T-helper 2 cell treated with Interferon-gamma antibody and Interleukin-4, amounts not matched to agents 5 μg/mL and 100 μg/mL, for 36 hours (primary cell): ENCODE data around the gene CLEC2D.
"Not testable (repeated sequence)": the region's sequence is repeated elsewhere in the genome, so short reads cannot be mapped to it uniquely, and the experiment has no call there.

Experiments
- DNase-seq: peaks from one replicate; pipeline ENCODE4 v3.0.0; 2021; ENCODE audit warnings: low spot score
- H3K27ac Mint-ChIP-seq: one replicate; pipeline ENCODE4 v1.8.0; 2021; ENCODE audit warnings: mild to moderate bottlenecking, mixed read lengths
- H3K27me3 Mint-ChIP-seq: one replicate; pipeline ENCODE4 v1.8.0; 2021; ENCODE audit warnings: low read depth, mixed read lengths
- H3K36me3 Mint-ChIP-seq: one replicate; pipeline ENCODE4 v1.8.0; 2021; ENCODE audit warnings: low read depth, mixed read lengths
- H3K4me1 Mint-ChIP-seq: one replicate; pipeline ENCODE4 v1.8.0; 2021; ENCODE audit warnings: low read depth, mixed read lengths
- H3K4me3 Mint-ChIP-seq: one replicate; pipeline ENCODE4 v1.8.0; 2022; ENCODE audit warnings: mild to moderate bottlenecking, moderate library complexity, mixed read lengths
- H3K9me3 Mint-ChIP-seq: one replicate; pipeline ENCODE4 v1.8.0; 2021; ENCODE audit warnings: mixed read lengths

CLEC2D gene

GRCh38 chr12:9735601-9736000 is 66.1 kb downstream of the CLEC2D start:
- Mint-ChIP-seq H3K36me3 (peaks cover 19% of the 10 kb centered on the region), H3K4me1 (peaks cover 60% of the 10 kb centered on the region), H3K27ac (peak overlapping the region; percentile 27), H3K27me3 (no peaks in the 10 kb centered on the region), H3K4me3 (peak overlapping the region; percentile 22), H3K9me3 (peaks cover 16% of the 10 kb centered on the region)
- DNase-seq, result no peak

- Mint-ChIP-seq H3K4me3 (peak overlapping the region; percentile 72), H3K27ac (peak overlapping the region; percentile 91), H3K9me3 (peaks cover 17% of the 10 kb centered on the region), H3K36me3 (peaks cover 19% of the 10 kb centered on the region), H3K27me3 (no peaks in the 10 kb centered on the region), H3K4me1 (peaks cover 54% of the 10 kb centered on the region)
- DNase-seq, result no peak
These were observed 67.6 kb downstream of the CLEC2D start for GRCh38 chr12:9736936-9737705.

- Mint-ChIP-seq H3K4me3 (peak overlapping the region; percentile 60), H3K4me1 (peaks cover 56% of the 10 kb centered on the region), H3K27ac (peak overlapping the region; percentile 71), H3K36me3 (peaks cover 15% of the 10 kb centered on the region), H3K9me3 (peaks cover 17% of the 10 kb centered on the region)
- DNase-seq, H3K27me3 Mint-ChIP-seq: not testable (repeated sequence)
These were observed 69.4 kb downstream of the CLEC2D start for GRCh38 chr12:9738905-9739304.

- peaks cover 56% of the 10 kb centered on the region for H3K4me1 Mint-ChIP-seq
- not testable (repeated sequence) for H3K4me3 Mint-ChIP-seq, H3K27me3 Mint-ChIP-seq, DNase-seq, H3K27ac Mint-ChIP-seq
- peaks cover 17% of the 10 kb centered on the region for H3K9me3 Mint-ChIP-seq
- peaks cover 15% of the 10 kb centered on the region for H3K36me3 Mint-ChIP-seq
These were observed 70.0 kb downstream of the CLEC2D start for GRCh38 chr12:9739404-9740105.

- H3K4me1 Mint-ChIP-seq, result peaks cover 62% of the 10 kb centered on the region
- H3K9me3 Mint-ChIP-seq, result peaks cover 17% of the 10 kb centered on the region
These were observed 70.7 kb downstream of the CLEC2D start for GRCh38 chr12:9740106-9740750.

GRCh38 chr12:9741726-9742125 is 72.2 kb downstream of the CLEC2D start:
- peaks cover 13% of the 10 kb centered on the region for H3K36me3 Mint-ChIP-seq
- peak; percentile 84 for DNase-seq
- H3K4me3 Mint-ChIP-seq, result peak overlapping the region; percentile 72
- H3K27me3 Mint-ChIP-seq, result no peaks in the 10 kb centered on the region
- H3K27ac Mint-ChIP-seq, result peak overlapping the region; percentile 97
- H3K9me3 Mint-ChIP-seq, result peaks cover 17% of the 10 kb centered on the region
- H3K4me1 Mint-ChIP-seq, result peaks cover 55% of the 10 kb centered on the region

More at GRCh38 chr12:9740106-9740750, 70.7 kb downstream of the CLEC2D start:
- peaks cover 15% of the 10 kb centered on the region for H3K36me3 Mint-ChIP-seq
- peak overlapping the region; percentile 67 for H3K4me3 Mint-ChIP-seq
- H3K27ac Mint-ChIP-seq, result peak overlapping the region; percentile 62
- no peaks in the 10 kb centered on the region for H3K27me3 Mint-ChIP-seq
- no peak for DNase-seq

GRCh38 chr12:9742661-9743060 is 73.1 kb downstream of the CLEC2D start:
- no peak for DNase-seq
- Mint-ChIP-seq H3K4me3 (peak overlapping the region; percentile 85), H3K9me3 (peaks cover 17% of the 10 kb centered on the region), H3K4me1 (peaks cover 51% of the 10 kb centered on the region), H3K36me3 (peaks cover 13% of the 10 kb centered on the region), H3K27me3 (no peaks in the 10 kb centered on the region), H3K27ac (peak overlapping the region; percentile 97)

GRCh38 chr12:9745199-9745598 is 75.7 kb downstream of the CLEC2D start:
- no peaks in the 10 kb centered on the region for H3K27me3 Mint-ChIP-seq
- peaks cover 41% of the 10 kb centered on the region for H3K4me1 Mint-ChIP-seq
- no peak for DNase-seq
- H3K4me3 Mint-ChIP-seq, result no peak overlapping the region
- peaks cover 5% of the 10 kb centered on the region for H3K9me3 Mint-ChIP-seq
- no peak overlapping the region for H3K27ac Mint-ChIP-seq
- H3K36me3 Mint-ChIP-seq, result peaks cover 5% of the 10 kb centered on the region
